IgD-negative memory B cell (primary cell): Measurements from ENCODE around the gene KCTD5. TPM values are rescaled to one million over a fixed set of nuclear protein-coding genes. Genes with fewer than 3 reads are reported as not detected.

Source experiments
- H3K27ac Mint-ChIP-seq, 3 donors: one replicate each; pipeline ENCODE4 v1.8.0; 2020 to 2022; ENCODE audit warnings: mild to moderate bottlenecking in 3 of 3, mixed read lengths in 3 of 3, moderate library complexity in 1 of 3
- H3K27me3 Mint-ChIP-seq: one replicate; pipeline ENCODE4 v1.8.0; 2021; ENCODE audit warnings: mixed read lengths
- H3K36me3 Mint-ChIP-seq: one replicate; pipeline ENCODE4 v1.8.0; 2020; ENCODE audit warnings: mild to moderate bottlenecking, mixed read lengths
- H3K4me1 Mint-ChIP-seq, 3 donors: one replicate each; pipeline ENCODE4 v1.8.0; 2020 to 2022; ENCODE audit warnings: mixed read lengths in 3 of 3, mild to moderate bottlenecking in 1 of 3
- H3K4me3 Mint-ChIP-seq, 4 donors: one replicate each; pipeline ENCODE4 v1.8.0; 2020 to 2022; ENCODE audit warnings: mild to moderate bottlenecking in 4 of 4, mixed read lengths in 4 of 4, moderate library complexity in 3 of 4
- H3K9me3 Mint-ChIP-seq, 3 donors: one replicate each; pipeline ENCODE4 v1.8.0; 2020 to 2021; ENCODE audit warnings: mixed read lengths in 3 of 3, mild to moderate bottlenecking in 1 of 3
- polyA plus RNA-seq: library from polyadenylated mRNA; unstranded; fragments of 300-500 nt; fragmentation: Illumina TruSeq; gene quantifications from one replicate; pipeline ENCODE4 v1.2.3, GENCODE V29; 2021

The KCTD5 gene
- polyA plus RNA-seq, 1 donor from 2014 or later: 24.9 TPM

- H3K36me3 Mint-ChIP-seq: peaks cover 2% of the 10 kb centered on the region
- H3K27ac Mint-ChIP-seq: peak overlapping the region in 1 of 3 donors; percentile 22
Measured at GRCh38 chr16:2749476-2749875, 67.2 kb downstream of the KCTD5 start.

DNA sequence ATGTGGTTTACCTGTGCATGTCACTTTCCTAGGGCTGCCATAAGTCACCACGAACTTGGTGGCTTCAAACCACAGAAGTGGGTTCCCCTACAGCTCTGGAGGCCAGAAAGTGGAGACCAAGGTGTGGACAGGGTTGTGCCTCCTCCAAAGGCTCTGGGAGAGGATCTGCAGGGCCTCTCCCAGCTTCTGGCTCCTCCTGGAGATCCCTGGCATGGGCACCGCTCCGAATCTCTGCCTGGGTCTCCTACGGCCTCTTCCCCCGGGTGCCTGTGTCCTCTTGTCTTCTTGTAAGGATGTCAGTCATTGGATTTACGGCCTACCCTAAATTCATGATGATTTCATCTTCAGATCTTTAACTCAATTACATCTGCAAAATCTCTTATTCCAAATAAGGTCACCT lies 67.6 kb downstream of the KCTD5 start:
- H3K27ac Mint-ChIP-seq: peak overlapping the region in 1 of 3 donors; percentile 100
- peak overlapping the region in 1 of 4 donors; percentile 99 for H3K4me3 Mint-ChIP-seq
- peaks cover 2% of the 10 kb centered on the region for H3K36me3 Mint-ChIP-seq
- peaks cover 2% of the 10 kb centered on the region for H3K27me3 Mint-ChIP-seq
- H3K4me1 Mint-ChIP-seq: peaks cover 20 to 32% (median 27%) of the 10 kb centered on the region in 3 donors
- no peaks in the 10 kb centered on the region for H3K9me3 Mint-ChIP-seq

More at GRCh38 chr16:2749476-2749875, 67.2 kb downstream of the KCTD5 start:
- no peaks in the 10 kb centered on the region for H3K9me3 Mint-ChIP-seq
- H3K27me3 Mint-ChIP-seq: peaks cover 2% of the 10 kb centered on the region
- peaks cover 17 to 27% (median 22%) of the 10 kb centered on the region in 3 donors for H3K4me1 Mint-ChIP-seq
- H3K4me3 Mint-ChIP-seq: peak overlapping the region in 1 of 4 donors; percentile 99

DNA sequence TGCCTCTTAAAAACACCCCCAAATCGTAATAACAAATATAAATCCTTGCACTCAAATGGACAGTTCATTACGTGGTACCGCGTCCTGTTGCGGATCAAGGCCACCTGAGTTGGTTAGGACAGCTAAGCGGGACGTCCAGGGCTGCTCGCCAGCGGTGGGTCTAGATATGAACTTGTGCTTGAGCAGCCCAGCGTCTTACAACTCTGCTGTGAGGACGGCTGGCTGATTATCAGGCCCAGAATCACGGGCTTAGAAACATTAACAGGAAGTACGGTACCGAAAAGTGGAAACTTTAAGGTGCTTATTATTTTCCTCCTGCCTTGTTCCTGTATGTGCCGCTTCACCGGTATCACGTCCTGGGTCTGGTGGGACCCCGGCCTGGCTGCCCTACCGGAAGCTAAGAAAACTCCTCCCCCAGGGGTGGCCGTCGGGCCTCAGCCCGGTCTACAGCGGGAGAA lies 69.3 kb downstream of the KCTD5 start:
- Mint-ChIP-seq H3K27me3 (peaks cover 2% of the 10 kb centered on the region), H3K9me3 (no peaks in the 10 kb centered on the region), H3K27ac (peak overlapping the region; percentile 98 to 100 (median 99)), H3K4me3 (peak overlapping the region; percentile 91 to 99 (median 97)), H3K36me3 (peaks cover 2% of the 10 kb centered on the region), H3K4me1 (peaks cover 35 to 43% (median 39%) of the 10 kb centered on the region in 3 donors)

GRCh38 chr16:2752035-2752849 lies 69.9 kb downstream of the KCTD5 start, which contains the start of gene SRRM2:
Gene SRRM2, plus strand, starts transcription at chr16:2752638. Its CDS starts 3,727 bp downstream, at chr16:2756365.
- peaks cover 2% of the 10 kb centered on the region for H3K27me3 Mint-ChIP-seq
- peaks cover 40 to 48% (median 42%) of the 10 kb centered on the region in 3 donors for H3K4me1 Mint-ChIP-seq
- H3K4me3 Mint-ChIP-seq: peak within 1 kb of the TSS; percentile 91 to 99 (median 97)
- peak within 1 kb of the TSS; percentile 98 to 100 (median 99) for H3K27ac Mint-ChIP-seq
- peaks cover 2% of the 10 kb centered on the region for H3K36me3 Mint-ChIP-seq
- H3K9me3 Mint-ChIP-seq: no peaks in the 10 kb centered on the region

DNA sequence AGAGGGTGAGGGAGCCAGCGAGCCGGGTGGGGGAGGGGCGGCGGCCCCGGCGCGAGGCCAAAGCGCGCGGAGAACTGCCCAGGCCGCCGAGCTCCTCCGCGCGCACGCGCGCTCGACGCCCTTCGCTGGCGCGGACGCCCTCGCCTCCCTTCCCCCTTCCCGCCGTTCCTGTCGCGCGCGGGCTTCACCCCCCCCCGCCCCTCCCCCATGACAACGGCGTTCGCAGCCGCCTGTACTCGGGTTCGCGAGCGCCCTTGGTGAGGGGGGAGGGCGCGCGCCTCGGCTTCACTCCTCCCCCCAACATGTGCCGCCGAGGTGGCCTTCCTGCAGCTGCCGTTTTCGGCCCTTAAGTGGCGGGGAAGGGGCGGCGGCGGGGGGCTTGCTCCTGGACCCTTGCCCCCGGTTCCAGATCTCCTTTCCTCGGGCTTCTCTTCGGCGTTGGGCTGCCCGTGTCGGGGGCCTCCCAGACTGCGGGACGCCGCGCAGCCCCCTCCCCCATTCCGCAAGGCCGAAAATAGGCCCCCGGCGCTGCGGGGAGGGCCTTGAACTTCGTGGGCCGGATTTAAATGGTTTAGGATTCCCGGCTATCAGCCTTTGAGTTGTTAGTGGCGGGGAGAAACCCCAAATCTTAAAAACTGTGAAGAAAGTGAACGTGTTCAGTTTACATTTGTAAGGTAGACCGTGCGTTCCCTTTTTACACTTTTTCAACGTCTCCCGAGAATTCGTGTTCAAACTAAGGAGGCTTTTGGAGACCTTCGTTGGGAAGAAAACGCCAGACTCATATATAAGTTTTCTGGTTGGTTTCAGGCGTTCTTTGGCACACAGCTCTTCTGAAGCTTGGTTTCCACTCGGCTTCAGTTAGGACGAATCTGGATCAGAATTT lies 70.8 kb downstream of the KCTD5 start:
- Mint-ChIP-seq H3K36me3 (peaks cover 2% of the 10 kb centered on the region), H3K9me3 (no peaks in the 10 kb centered on the region), H3K4me3 (peak overlapping the region; percentile 91 to 99 (median 96)), H3K27ac (peak overlapping the region; percentile 98 to 100 (median 99)), H3K27me3 (peaks cover 2% of the 10 kb centered on the region), H3K4me1 (peaks cover 43 to 48% (median 46%) of the 10 kb centered on the region in 3 donors)

DNA sequence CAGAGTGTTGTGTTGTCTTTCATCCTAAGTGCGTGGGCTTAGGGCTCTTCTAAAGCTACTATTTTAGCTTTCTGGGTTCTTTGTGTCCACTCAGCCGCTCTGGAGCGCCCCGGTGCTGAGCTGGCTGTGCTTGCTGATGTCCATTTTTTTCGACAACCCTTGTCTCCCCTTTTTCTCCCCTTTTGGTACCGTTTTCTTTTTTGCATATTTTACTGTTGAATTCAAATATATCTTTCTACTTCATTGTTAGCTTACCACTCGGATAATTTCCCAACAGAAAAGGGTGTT lies 71.4 kb downstream of the KCTD5 start:
- H3K36me3 Mint-ChIP-seq: peaks cover 2% of the 10 kb centered on the region
- no peaks in the 10 kb centered on the region for H3K9me3 Mint-ChIP-seq

DNA sequence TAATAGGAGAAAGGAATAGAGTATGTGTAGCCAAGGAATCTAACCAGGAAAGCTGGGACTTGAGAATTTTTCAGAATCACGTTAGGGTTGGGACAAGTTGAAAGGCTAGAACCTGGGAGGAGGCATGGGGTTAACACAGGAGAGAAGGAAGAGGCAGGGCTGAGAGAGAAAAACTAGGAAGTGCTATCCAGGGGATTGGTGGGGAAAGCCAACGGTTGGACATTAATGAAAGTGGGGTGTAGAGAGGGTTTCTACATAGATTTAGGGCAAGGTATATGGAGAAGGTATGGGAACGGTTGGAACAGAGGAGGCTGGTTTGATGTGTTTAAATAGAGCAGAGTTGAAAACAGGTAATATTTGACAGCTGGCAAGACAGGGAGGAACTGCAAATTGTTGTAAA lies 72.8 kb downstream of the KCTD5 start:
- Mint-ChIP-seq H3K27ac (peak overlapping the region; percentile 55 to 98 (median 98)), H3K4me3 (peak overlapping the region; percentile 87 to 97 (median 93)), H3K4me1 (peaks cover 46 to 54% (median 46%) of the 10 kb centered on the region in 3 donors), H3K27me3 (peaks cover 2% of the 10 kb centered on the region), H3K36me3 (peaks cover 4% of the 10 kb centered on the region), H3K9me3 (no peaks in the 10 kb centered on the region)

More for the DNA sequence above, 71.4 kb downstream of the KCTD5 start:
- Mint-ChIP-seq H3K4me3 (peak overlapping the region; percentile 87 to 97 (median 93)), H3K4me1 (peaks cover 46 to 48% (median 46%) of the 10 kb centered on the region in 3 donors), H3K27ac (peak overlapping the region; percentile 91 to 98 (median 98)), H3K27me3 (peaks cover 2% of the 10 kb centered on the region)

DNA sequence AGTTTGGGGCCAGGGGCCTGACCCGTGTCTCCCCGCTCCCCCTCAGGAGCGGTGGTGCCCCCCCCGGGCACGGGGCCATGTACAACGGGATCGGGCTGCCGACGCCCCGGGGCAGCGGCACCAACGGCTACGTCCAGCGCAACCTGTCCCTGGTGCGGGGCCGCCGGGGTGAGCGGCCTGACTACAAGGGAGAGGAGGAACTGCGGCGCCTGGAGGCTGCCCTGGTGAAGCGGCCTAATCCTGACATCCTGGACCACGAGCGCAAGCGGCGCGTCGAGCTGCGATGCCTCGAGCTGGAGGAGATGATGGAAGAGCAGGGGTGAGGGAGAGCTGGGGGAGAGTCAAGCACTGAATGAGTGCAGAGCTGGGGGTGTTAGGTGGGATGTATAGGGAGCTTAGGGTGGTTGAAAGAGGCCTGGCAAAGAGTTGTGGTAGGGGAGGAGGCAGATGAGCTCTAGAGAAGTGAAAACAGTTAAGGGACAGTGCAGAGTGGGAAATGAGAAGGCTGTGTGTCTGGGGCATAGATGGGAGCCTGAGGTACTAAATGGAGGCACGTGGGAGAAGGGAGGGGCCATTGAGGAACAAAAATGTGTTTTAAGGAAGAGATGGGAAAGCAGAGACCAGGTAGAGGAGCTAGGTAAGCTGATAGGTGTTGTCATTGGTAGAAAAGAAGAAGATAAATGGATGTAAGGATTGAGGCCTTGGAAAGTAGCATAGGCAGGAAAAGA lies 74.1 kb downstream of the KCTD5 start:
- Mint-ChIP-seq H3K9me3 (no peaks in the 10 kb centered on the region), H3K27me3 (peaks cover 2% of the 10 kb centered on the region), H3K27ac (peak overlapping the region in 2 of 3 donors; percentile 70 to 98), H3K4me3 (peak overlapping the region in 2 of 4 donors; percentile 25 to 91), H3K36me3 (peaks cover 10% of the 10 kb centered on the region), H3K4me1 (peaks cover 37 to 57% (median 39%) of the 10 kb centered on the region in 3 donors)

- Mint-ChIP-seq H3K4me3 (peak overlapping the region in 2 of 4 donors; percentile 42 to 44), H3K27me3 (peaks cover 2% of the 10 kb centered on the region), H3K36me3 (peaks cover 10% of the 10 kb centered on the region), H3K4me1 (peaks cover 34 to 50% (median 35%) of the 10 kb centered on the region in 3 donors), H3K9me3 (no peaks in the 10 kb centered on the region), H3K27ac (peak overlapping the region in 2 of 3 donors; percentile 20 to 85)
Measured at GRCh38 chr16:2757344-2757743, 75.0 kb downstream of the KCTD5 start.

Other genes with a start within 250 kb of the KCTD5 start
- 1.0 TPM for gene TEDC2, start 222.4 kb upstream of the KCTD5 start, polyA plus RNA-seq
- not detected for gene NTN3, start 211.2 kb upstream of the KCTD5 start, polyA plus RNA-seq
- 3.3 TPM for gene TBC1D24, start 207.4 kb upstream of the KCTD5 start, polyA plus RNA-seq
- gene ATP6V0C, start 168.6 kb upstream of the KCTD5 start, polyA plus RNA-seq: 105 TPM
- 22.2 TPM for gene AMDHD2, start 162.2 kb upstream of the KCTD5 start, polyA plus RNA-seq
- gene CEMP1, start 151.1 kb upstream of the KCTD5 start, polyA plus RNA-seq: 6.2 TPM
- gene PDPK1, start 144.5 kb upstream of the KCTD5 start, polyA plus RNA-seq: 45.1 TPM
- not detected for gene PRSS27, start 37.7 kb downstream of the KCTD5 start, polyA plus RNA-seq
- gene SRRM2, start 70.1 kb downstream of the KCTD5 start, polyA plus RNA-seq: 159 TPM
- 262 TPM for gene ELOB, start 94.8 kb downstream of the KCTD5 start, polyA plus RNA-seq
- gene PRSS33, start 105.0 kb downstream of the KCTD5 start, polyA plus RNA-seq: not detected
- not detected for gene PRSS41, start 115.9 kb downstream of the KCTD5 start, polyA plus RNA-seq
- 10.4 TPM for gene PRSS21, start 134.7 kb downstream of the KCTD5 start, polyA plus RNA-seq
- gene ZG16B, start 147.8 kb downstream of the KCTD5 start, polyA plus RNA-seq: not detected
- gene PRSS22, start 175.6 kb downstream of the KCTD5 start, polyA plus RNA-seq: not detected
- gene FLYWCH2, start 200.7 kb downstream of the KCTD5 start, polyA plus RNA-seq: 20.8 TPM
- 14.8 TPM for gene FLYWCH1, start 229.4 kb downstream of the KCTD5 start, polyA plus RNA-seq